Caki2 (cell line): ENCODE results near the gene SLC10A7. TPM values are rescaled to one million over a fixed set of nuclear protein-coding genes. Genes with fewer than 3 reads are reported as not detected.
"Not testable (repeated sequence)": the region's sequence is repeated elsewhere in the genome, so short reads cannot be mapped to it uniquely, and the experiment has no call there.

Experiments used
- DNase-seq: peaks from one replicate; pipeline ENCODE4 v3.0.0-alpha.2; 2015; ENCODE audit warnings: low read depth
- in situ Hi-C: cut with HindIII; loops from 2 replicates; pipeline ENCODE4 v1.10.0; 2016; ENCODE audit warnings: low sequenced_read_pairs, low pct_unique_long_range_greater_than_20kb, mixed read lengths
- total RNA-seq: library from RNA; depleted of rRNA; stranded (reverse); fragments of >200 nt; shearing (Covaris generic); gene quantifications from 2 replicates; pipeline ENCODE4 v1.2.3, GENCODE V29; 2014; ENCODE audit warnings: low replicate concordance

Gene SLC10A7
- total RNA-seq, 1 experiment from 2014 or later: 4.9 TPM

GRCh38 chr4:146398404-146398803, 123.3 kb downstream of the SLC10A7 start:
- in situ Hi-C loops: no loop called here
- DNase-seq: no peak

GRCh38 chr4:146389561-146389960, 132.2 kb downstream of the SLC10A7 start:
- no peak for DNase-seq
- in situ Hi-C loops: no loop called here

GRCh38 chr4:146382194-146382593, 139.5 kb downstream of the SLC10A7 start:
- in situ Hi-C loops: no loop called here
- no peak for DNase-seq

- DNase-seq: no peak
- in situ Hi-C loops: no loop called here
Measured at GRCh38 chr4:146381263-146381872, 140.4 kb downstream of the SLC10A7 start.

GRCh38 chr4:146379744-146380143, 142.0 kb downstream of the SLC10A7 start:
- in situ Hi-C loops: no loop called here

GRCh38 chr4:146371812-146372211, 149.9 kb downstream of the SLC10A7 start:
- in situ Hi-C loops: no loop called here
- DNase-seq: no peak

More at GRCh38 chr4:146379744-146380143, 142.0 kb downstream of the SLC10A7 start:
- no peak for DNase-seq

GRCh38 chr4:146370841-146371240, 150.9 kb downstream of the SLC10A7 start:
- DNase-seq: no peak
- in situ Hi-C loops: no loop called here

GRCh38 chr4:146369446-146369845, 152.3 kb downstream of the SLC10A7 start:
- in situ Hi-C loops: no loop called here
- DNase-seq: no peak

GRCh38 chr4:146368209-146368608, 153.5 kb downstream of the SLC10A7 start:
- in situ Hi-C loops: no loop called here
- DNase-seq: no peak

GRCh38 chr4:146367347-146367746, 154.4 kb downstream of the SLC10A7 start:
- no peak for DNase-seq
- in situ Hi-C loops: no loop called here

GRCh38 chr4:146359771-146360170, 162.0 kb downstream of the SLC10A7 start:
- DNase-seq: no peak
- in situ Hi-C loops: no loop called here

- DNase-seq, in situ Hi-C loops: not testable (repeated sequence)
Measured at GRCh38 chr4:146350114-146350513, 171.6 kb downstream of the SLC10A7 start.

- DNase-seq: no peak
- in situ Hi-C loops: no loop called here
Measured at GRCh38 chr4:146349306-146349705, 172.4 kb downstream of the SLC10A7 start.

GRCh38 chr4:146347822-146348221, 173.9 kb downstream of the SLC10A7 start:
- no peak for DNase-seq
- in situ Hi-C loops: no loop called here

- in situ Hi-C loops: no loop called here
- DNase-seq: no peak
Measured at GRCh38 chr4:146346276-146346675, 175.5 kb downstream of the SLC10A7 start.

- DNase-seq: no peak
- in situ Hi-C loops: no loop called here
Measured at GRCh38 chr4:146343776-146344175, 178.0 kb downstream of the SLC10A7 start.

GRCh38 chr4:146343199-146343598, 178.5 kb downstream of the SLC10A7 start:
- DNase-seq: no peak
- in situ Hi-C loops: no loop called here

- in situ Hi-C loops: no loop called here
Measured at GRCh38 chr4:146342600-146343192, 179.0 kb downstream of the SLC10A7 start.

GRCh38 chr4:146340798-146341197, 180.9 kb downstream of the SLC10A7 start:
- in situ Hi-C loops: no loop called here
- no peak for DNase-seq

More at GRCh38 chr4:146342600-146343192, 179.0 kb downstream of the SLC10A7 start:
- DNase-seq: no peak

GRCh38 chr4:146338512-146338911, 183.2 kb downstream of the SLC10A7 start:
- DNase-seq: no peak
- in situ Hi-C loops: no loop called here
